HEK293 (cell line): ENCODE results near the gene MRTFB.

Experiments used
- CTCF ChIA-PET: fragments of 350-600 bp; formaldehyde crosslinking; extraction: SDS; loops from one replicate; lab custom pipeline; 2021; ENCODE audit warnings: antibody characterized with exemption; lab: Yijun Ruan, JAX
- POLR2A ChIA-PET: fragments of 300-600 bp; formaldehyde crosslinking; extraction: SDS; loops from one replicate; lab custom pipeline; 2020; ENCODE audit warnings: antibody characterized with exemption, inconsistent platforms; lab: Yijun Ruan, JAX
- H3K27ac ChIP-seq: fragments of 200-500 bp; sonication (Bioruptor generic); 2 replicates; pipeline ENCODE4 v1.5.1; 2014; ENCODE audit warnings: low read depth, low read length, control low read depth, inconsistent platforms; ENCODE audit errors: extremely low read depth
- H3K36me3 ChIP-seq, 2 experiments: fragments of 200-500 bp in 1 of 2; sonication (Bioruptor generic) in 1 of 2; 1 replicate in 1 of 2; 2 replicates in 1 of 2; pipeline ENCODE4 v1.5.1; 2014 to 2017; ENCODE audit warnings: inconsistent platforms in 2 of 2, low read length in 2 of 2; ENCODE audit not compliant: control insufficient read depth in 2 of 2, insufficient read depth in 1 of 2
- H3K4me1 ChIP-seq: fragments of 200-500 bp; sonication (Bioruptor generic); 2 replicates; pipeline ENCODE4 v1.5.1; 2014; ENCODE audit warnings: mild to moderate bottlenecking, low read length, inconsistent platforms; ENCODE audit not compliant: control insufficient read depth, insufficient read depth
- H3K4me3 ChIP-seq: 2 replicates; pipeline ENCODE4 v1.5.1; 2011; ENCODE audit warnings: low read depth, mild to moderate bottlenecking, control low read depth, low read length, moderate library complexity
- H3K9me3 ChIP-seq: fragments of 200-500 bp; sonication (Bioruptor generic); 2 replicates; pipeline ENCODE4 v1.5.1; 2014; ENCODE audit warnings: low read depth, low read length, inconsistent platforms; ENCODE audit not compliant: control insufficient read depth, insufficient read depth
- GLIS2 ChIP-seq: fragments of 450-650 bp; formaldehyde crosslinking; IDR thresholded peaks from 2 replicates; pipeline ENCODE4 v1.5.1; 2016; ENCODE audit warnings: missing biosample characterization, missing genetic modification characterization
- RBAK ChIP-seq: fragments of 450-650 bp; formaldehyde crosslinking; IDR thresholded peaks from 2 replicates; pipeline ENCODE4 v1.5.1; 2016; ENCODE audit warnings: missing biosample characterization, missing genetic modification characterization
- REST ChIP-seq: fragments of 450-650 bp; formaldehyde crosslinking; IDR thresholded peaks from 2 replicates; pipeline ENCODE4 v1.5.1; 2016; ENCODE audit warnings: missing biosample characterization, missing genetic modification characterization
- SCRT2 ChIP-seq: fragments of 450-650 bp; formaldehyde crosslinking; IDR thresholded peaks from 2 replicates; pipeline ENCODE4 v1.5.1; 2016; ENCODE audit warnings: missing biosample characterization, missing genetic modification characterization
- ZBTB49 ChIP-seq: fragments of 450-650 bp; formaldehyde crosslinking; IDR thresholded peaks from 2 replicates; pipeline ENCODE4 v1.5.1; 2016; ENCODE audit warnings: missing biosample characterization, missing genetic modification characterization, low read depth
- ZFHX2 ChIP-seq: fragments of 450-650 bp; formaldehyde crosslinking; conservative IDR thresholded peaks from 2 replicates; pipeline ENCODE4 v1.5.1; 2016; ENCODE audit warnings: missing biosample characterization, missing genetic modification characterization
- ZFP69B ChIP-seq: fragments of 450-650 bp; formaldehyde crosslinking; IDR thresholded peaks from 2 replicates; pipeline ENCODE4 v1.5.1; 2016; ENCODE audit warnings: missing biosample characterization, missing genetic modification characterization
- ZNF114 ChIP-seq: fragments of 450-650 bp; formaldehyde crosslinking; IDR thresholded peaks from 2 replicates; pipeline ENCODE4 v1.5.0; 2017; ENCODE audit warnings: missing biosample characterization, missing genetic modification characterization
- ZNF248 ChIP-seq: fragments of 450-650 bp; formaldehyde crosslinking; IDR thresholded peaks from 2 replicates; pipeline ENCODE4 v1.5.1; 2017; ENCODE audit warnings: missing biosample characterization, missing genetic modification characterization
- ZNF280C ChIP-seq: fragments of 450-650 bp; formaldehyde crosslinking; IDR thresholded peaks from 2 replicates; pipeline ENCODE4 v1.5.1; 2016; ENCODE audit warnings: missing biosample characterization, missing genetic modification characterization
- ZNF280D ChIP-seq: fragments of 450-650 bp; formaldehyde crosslinking; IDR thresholded peaks from 2 replicates; pipeline ENCODE4 v1.5.1; 2016; ENCODE audit warnings: missing biosample characterization, missing genetic modification characterization
- ZNF510 ChIP-seq: fragments of 450-650 bp; formaldehyde crosslinking; IDR thresholded peaks from 2 replicates; pipeline ENCODE4 v1.5.1; 2018; ENCODE audit warnings: mild to moderate bottlenecking, missing genetic modification characterization, missing biosample characterization; ENCODE audit not compliant: insufficient replicate concordance
- ZNF623 ChIP-seq: fragments of 450-650 bp; formaldehyde crosslinking; IDR thresholded peaks from 2 replicates; pipeline ENCODE4 v1.5.1; 2016; ENCODE audit warnings: missing biosample characterization, missing genetic modification characterization
- ZNF768 ChIP-seq: fragments of 450-650 bp; formaldehyde crosslinking; IDR thresholded peaks from 2 replicates; pipeline ENCODE4 v1.5.1; 2018; ENCODE audit warnings: missing biosample characterization, mild to moderate bottlenecking, missing genetic modification characterization
- ZNF785 ChIP-seq: fragments of 450-650 bp; formaldehyde crosslinking; IDR thresholded peaks from 2 replicates; pipeline ENCODE4 v1.5.1; 2016; ENCODE audit warnings: missing biosample characterization, missing genetic modification characterization
- ZSCAN30 ChIP-seq: fragments of 450-650 bp; IDR thresholded peaks from 2 replicates; pipeline ENCODE4 v1.5.1; 2018; ENCODE audit warnings: missing biosample characterization, mild to moderate bottlenecking, missing genetic modification characterization, moderate library complexity

MRTFB gene

GRCh38 chr16:14026572-14027285 is 44.4 kb upstream of the MRTFB start:
- TF ChIP-seq RBAK (tag by site-specific recombination) = no peak
- TF ChIP-seq ZNF768 (tag by site-specific recombination) = no peak
- TF ChIP-seq ZNF248 (tag by site-specific recombination) = no peak
- no peak for TF ChIP-seq ZNF785 (tag by site-specific recombination)
- no peak for TF ChIP-seq ZSCAN30 (tag by site-specific recombination)
- TF ChIP-seq ZBTB49 (tag by site-specific recombination) = no peak
- TF ChIP-seq GLIS2 (tag by site-specific recombination) = no peak
- no peak for TF ChIP-seq ZNF623 (tag by site-specific recombination)
- TF ChIP-seq ZFP69B (tag by site-specific recombination) = no peak
- no peak for TF ChIP-seq ZNF114 (tag by site-specific recombination)
- no peak for TF ChIP-seq ZNF510 (tag by site-specific recombination)
- CTCF ChIA-PET = interaction anchor here (1.6 kb wide), 1 partner anchor 9 kb away, joined by 4 read pairs; no protein-coding TSS in a partner anchor
- Histone ChIP-seq H3K4me1 (no peaks in the 10 kb centered on the region), H3K36me3 (no peaks in the 10 kb centered on the region), H3K9me3 (no peaks in the 10 kb centered on the region), H3K4me3 (no peak overlapping the region), H3K27ac (no peak overlapping the region)
- POLR2A ChIA-PET = no interaction called here

- ChIA-PET CTCF (interaction anchor here (0.9 to 1.6 kb wide), 2 partner anchors 11 to 15 kb away, joined by 3 to 4 read pairs; no protein-coding TSS in a partner anchor), POLR2A (interaction anchor here (0.6 kb wide), 1 partner anchor 12 kb away, joined by 4 read pairs; no protein-coding TSS in a partner anchor)
- Histone ChIP-seq H3K4me3 (no peak overlapping the region), H3K4me1 (no peaks in the 10 kb centered on the region), H3K36me3 (no peaks in the 10 kb centered on the region), H3K9me3 (no peaks in the 10 kb centered on the region), H3K27ac (no peak overlapping the region)
- TF ChIP-seq SCRT2 (tag by site-specific recombination) = peak; percentile 46; the same call in 1 of the 2 replicates
- 0 out of 2 replicates have a peak, but pooled peaks have one; percentile 12 for TF ChIP-seq ZFHX2 (tag by site-specific recombination)
- TF ChIP-seq ZNF280C (tag by site-specific recombination) = no peak
Measured at GRCh38 chr16:14028202-14028601, 42.9 kb upstream of the MRTFB start.

GRCh38 chr16:14029658-14030057 is 41.5 kb upstream of the MRTFB start:
- TF ChIP-seq REST (tag by site-specific recombination) = peak; percentile 17; the same call in 1 of the 2 replicates
- no peak for TF ChIP-seq ZNF280D (tag by site-specific recombination)
- TF ChIP-seq, all 188 proteins: peak for 1
- Histone ChIP-seq H3K4me3 (no peak overlapping the region), H3K4me1 (no peaks in the 10 kb centered on the region), H3K27ac (no peak overlapping the region), H3K36me3 (no peaks in the 10 kb centered on the region), H3K9me3 (no peaks in the 10 kb centered on the region)
- ChIA-PET POLR2A (no interaction called here), CTCF (no interaction called here)
